Lung (tissue), 12 donors: ENCODE results near the gene GPC6. TPM values are rescaled to one million over a fixed set of nuclear protein-coding genes. Genes with fewer than 3 reads are reported as not detected.

ENCODE experiments used
- ATAC-seq: fragments of 200-7000 bp; cut with Tn5 transposase; one replicate; pipeline ENCODE4 v1.9.1; 2020; ENCODE audit warnings: moderate number of reproducible peaks; ENCODE audit not compliant: insufficient read depth, low FRiP score
- DNase-seq, 3 donors: peaks; one replicate each; pipeline ENCODE4 v3.0.0-alpha.2; 2013 to 2017
- H3K27ac ChIP-seq, 2 donors: one replicate each; pipeline ENCODE4 v1.5.1; 2013; ENCODE audit warnings: mild to moderate bottlenecking in 2 of 2, moderate library complexity in 2 of 2, control low read depth in 1 of 2, inconsistent platforms in 1 of 2, low read depth in 1 of 2, low read length in 1 of 2
- H3K27me3 ChIP-seq, 3 donors: one replicate each; pipeline ENCODE4 v1.5.1; 2013; ENCODE audit warnings: low read length in 2 of 3; ENCODE audit not compliant: control insufficient read depth in 3 of 3, insufficient read depth in 3 of 3
- H3K36me3 ChIP-seq, 4 donors: one replicate each; pipeline ENCODE4 v1.5.1; 2013; ENCODE audit warnings: low read length in 4 of 4, mild to moderate bottlenecking in 1 of 4, moderate library complexity in 1 of 4; ENCODE audit not compliant: control insufficient read depth in 4 of 4, insufficient read depth in 4 of 4
- H3K4me1 ChIP-seq, 5 donors: one replicate each; pipeline ENCODE4 v1.5.1; 2013; ENCODE audit warnings: low read length in 5 of 5, mild to moderate bottlenecking in 2 of 5, moderate library complexity in 1 of 5; ENCODE audit not compliant: control insufficient read depth in 5 of 5, insufficient read depth in 5 of 5
- H3K4me3 ChIP-seq: one replicate; pipeline ENCODE4 v1.5.1; 2013; ENCODE audit warnings: mild to moderate bottlenecking, control low read depth, moderate library complexity
- H3K9ac ChIP-seq, 2 donors: one replicate each; pipeline ENCODE4 v1.5.1; 2013; ENCODE audit warnings: low read length in 2 of 2, control low read depth in 1 of 2; ENCODE audit not compliant: insufficient read depth in 1 of 2
- H3K9me3 ChIP-seq, 4 donors: one replicate each; pipeline ENCODE4 v1.5.1; 2013; ENCODE audit warnings: low read length in 3 of 4, mild to moderate bottlenecking in 1 of 4, moderate library complexity in 1 of 4; ENCODE audit not compliant: control insufficient read depth in 4 of 4, insufficient read depth in 3 of 4
- CTCF ChIP-seq: IDR thresholded peaks from 2 replicates; pipeline ENCODE4 v1.5.1; 2012; ENCODE audit warnings: mild to moderate bottlenecking; ENCODE audit errors: control extremely low read depth, extremely low read depth
- WGBS, 2 donors: extraction: QIAGEN DNeasy Blood & Tissue Kit; methylation state at CpG; one replicate each; pipeline ENCODE4 v1.1.7; 2013; 5-methylcytosine and 5-hydroxymethylcytosine counted together
- polyA plus RNA-seq, 2 donors: library from polyadenylated mRNA; stranded (reverse); fragments of 200-250 nt; gene quantifications; one replicate each; pipeline ENCODE4 v1.2.1, GENCODE V29; 2013
- total RNA-seq, 2 donors: library from RNA; depleted of rRNA in 1 of 2; stranded (reverse); fragments of >200 nt in 1 of 2; gene quantifications; one replicate each; pipeline ENCODE4 v1.2.1, GENCODE V29; 2014 to 2021
- donor health status: control.
- donor health status: control.
- donor health status: Bipolar disorder and iron deficiency.
- donor health status: healthy.
- donor health status: DM: yes; HTN: yes; CAD: no.

GPC6 gene
- total and polyA plus RNA-seq, 4 donors = 0.45 to 31.4 (median 4.8) TPM

GRCh38 chr13:94351292-94351990 is 1124.8 kb downstream of the GPC6 start:
- no peaks in the 10 kb centered on the region for H3K36me3 ChIP-seq
- H3K27ac ChIP-seq = no peak overlapping the region
- DNase-seq (no peak), ATAC-seq (no peak)
- no peaks in the 10 kb centered on the region for H3K9me3 ChIP-seq
- H3K27me3 ChIP-seq = no peaks in the 10 kb centered on the region
- 69 to 72% methylated on average over 5 of the region's 5 CpGs for WGBS, 2 donors
- H3K4me3 ChIP-seq = no peak overlapping the region
- peaks cover 0 to 14% (median 0%) of the 10 kb centered on the region in 5 donors for H3K4me1 ChIP-seq
- TF ChIP-seq CTCF = no peak
- H3K9ac ChIP-seq = no peak overlapping the region

GRCh38 chr13:94352057-94352456 is 1125.5 kb downstream of the GPC6 start:
- no peak overlapping the region for H3K9ac ChIP-seq
- no peaks in the 10 kb centered on the region for H3K9me3 ChIP-seq
- ATAC-seq (no peak), DNase-seq (no peak)
- no peak overlapping the region for H3K27ac ChIP-seq
- H3K4me3 ChIP-seq = no peak overlapping the region
- H3K4me1 ChIP-seq = peaks cover 0 to 14% (median 0%) of the 10 kb centered on the region in 5 donors
- H3K36me3 ChIP-seq = no peaks in the 10 kb centered on the region
- 82 to 94% methylated on average over 3 of the region's 3 CpGs for WGBS, 2 donors
- no peak for TF ChIP-seq CTCF
- H3K27me3 ChIP-seq = no peaks in the 10 kb centered on the region

GRCh38 chr13:94353167-94353710 is 1126.6 kb downstream of the GPC6 start:
- H3K9me3 ChIP-seq = no peaks in the 10 kb centered on the region
- H3K9ac ChIP-seq = no peak overlapping the region
- H3K36me3 ChIP-seq = no peaks in the 10 kb centered on the region
- H3K27me3 ChIP-seq = no peaks in the 10 kb centered on the region
- ATAC-seq = no peak
- no peak overlapping the region for H3K4me3 ChIP-seq
- DNase-seq = peak in 2 of 3 donors; percentile 57 to 67
- H3K27ac ChIP-seq = no peak overlapping the region
- 87 to 92% methylated on average over 8 of the region's 8 CpGs for WGBS, 2 donors
- no peak for TF ChIP-seq CTCF
- peaks cover 0 to 14% (median 0%) of the 10 kb centered on the region in 5 donors for H3K4me1 ChIP-seq

- no peak for TF ChIP-seq CTCF
- no peaks in the 10 kb centered on the region for H3K9me3 ChIP-seq
- no peaks in the 10 kb centered on the region for H3K27me3 ChIP-seq
- peaks cover 0 to 6% (median 0%) of the 10 kb centered on the region in 5 donors for H3K4me1 ChIP-seq
- no peak overlapping the region for H3K27ac ChIP-seq
- no peaks in the 10 kb centered on the region for H3K36me3 ChIP-seq
- no peak overlapping the region for H3K9ac ChIP-seq
- H3K4me3 ChIP-seq = no peak overlapping the region
- DNase-seq (no peak), ATAC-seq (no peak)
These were observed 1133.3 kb downstream of the GPC6 start for GRCh38 chr13:94359875-94360274.
